Superior temporal gyrus (tissue), 1 donor: Measurements from ENCODE around the gene ARMH2.
"Not testable (repeated sequence)": the region's sequence is repeated elsewhere in the genome, so short reads cannot be mapped to it uniquely, and the experiment has no call there.

Source experiments
- DNase-seq: peaks from one replicate; pipeline ENCODE4 v3.0.0-alpha.2; 2016; ENCODE audit errors: extremely low spot score

Gene ARMH2

GRCh38 chr6:24764833-24765828 lies 33.6 kb downstream of the ARMH2 start:
- DNase-seq = not testable (repeated sequence)

DNA sequence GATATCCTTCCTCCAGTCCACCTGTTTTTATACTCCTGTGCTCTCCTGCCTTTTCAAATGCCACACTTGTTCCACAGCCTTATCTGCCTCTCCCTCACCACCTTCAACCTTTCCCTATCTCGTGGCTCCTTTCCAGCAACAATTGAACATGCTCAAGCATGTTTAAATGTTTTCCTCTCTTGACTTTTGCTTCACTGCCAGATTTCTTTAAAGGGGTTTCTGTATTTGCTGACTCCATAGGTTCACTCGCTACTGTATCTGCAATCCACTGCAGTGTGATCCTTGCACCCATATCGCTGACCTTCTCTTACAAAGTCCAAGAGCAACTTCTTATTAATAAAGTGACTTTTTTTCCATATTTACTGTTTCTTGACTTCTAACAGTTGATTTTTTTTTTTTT lies 35.1 kb downstream of the ARMH2 start:
- no peak for DNase-seq

DNA sequence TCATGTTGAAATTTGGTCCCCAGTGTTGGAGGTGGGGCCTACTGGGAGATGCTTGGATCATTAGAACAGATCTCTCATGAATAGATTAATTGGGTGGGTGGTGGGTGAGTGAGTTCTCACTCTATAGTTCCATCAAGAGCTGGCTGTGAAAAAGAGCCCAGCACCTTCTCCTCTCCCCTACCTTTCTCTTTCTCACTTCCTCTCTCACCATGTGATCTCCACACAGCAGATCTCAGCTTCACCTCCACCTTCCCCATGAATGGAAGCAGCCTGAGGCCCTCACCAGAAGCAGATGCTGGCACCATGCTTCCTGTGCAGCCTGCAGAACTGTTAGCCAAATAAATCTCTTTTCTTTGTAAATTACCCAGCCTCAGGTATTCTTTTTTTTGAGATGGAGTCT lies 36.9 kb downstream of the ARMH2 start:
- no peak for DNase-seq

- DNase-seq = no peak
Measured at GRCh38 chr6:24761193-24761835, 37.4 kb downstream of the ARMH2 start.

DNA sequence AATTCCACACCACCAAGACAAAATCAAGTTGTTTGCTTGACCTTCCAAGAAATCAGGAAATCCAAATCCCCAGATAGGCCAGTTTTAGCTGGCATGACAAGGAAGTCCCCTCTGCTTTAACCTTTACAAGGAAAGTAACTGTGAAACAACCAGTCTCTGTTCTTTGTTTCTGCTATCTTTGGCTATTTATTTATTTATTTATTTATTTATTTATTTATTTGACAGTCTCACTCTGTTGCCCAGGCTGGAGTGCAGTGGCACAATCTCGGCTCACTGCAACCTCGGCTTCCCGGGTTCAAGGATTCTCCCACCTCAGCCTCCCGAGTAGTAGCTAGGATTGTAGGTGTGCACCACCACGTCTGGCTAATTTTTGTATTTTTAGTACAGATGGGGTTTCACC lies 38.5 kb downstream of the ARMH2 start:
- no peak for DNase-seq

- no peak for DNase-seq
Measured at GRCh38 chr6:24759718-24760117, 39.0 kb downstream of the ARMH2 start.

GRCh38 chr6:24757611-24758010 lies 41.1 kb downstream of the ARMH2 start:
- DNase-seq = no peak

GRCh38 chr6:24755279-24755678 lies 43.4 kb downstream of the ARMH2 start:
- no peak for DNase-seq

DNA sequence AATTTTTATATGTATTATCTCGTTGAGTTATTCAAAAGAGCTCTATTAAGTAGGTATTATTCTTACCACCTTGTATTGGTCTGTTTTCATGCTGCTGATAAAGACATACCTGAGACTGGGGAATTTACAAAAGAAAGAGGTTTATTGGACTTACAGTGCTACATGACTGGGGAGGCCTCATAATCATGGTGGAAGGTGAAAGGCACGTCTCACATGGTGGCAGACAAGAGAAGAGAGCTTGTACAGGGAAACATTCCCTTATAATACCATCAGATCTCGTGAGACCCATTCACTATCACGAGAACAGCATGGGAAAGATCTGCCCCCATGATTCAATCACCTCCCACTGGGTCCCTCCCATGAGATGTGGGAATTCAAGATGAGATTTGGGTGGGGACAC lies 44.3 kb downstream of the ARMH2 start:
- not testable (repeated sequence) for DNase-seq

DNA sequence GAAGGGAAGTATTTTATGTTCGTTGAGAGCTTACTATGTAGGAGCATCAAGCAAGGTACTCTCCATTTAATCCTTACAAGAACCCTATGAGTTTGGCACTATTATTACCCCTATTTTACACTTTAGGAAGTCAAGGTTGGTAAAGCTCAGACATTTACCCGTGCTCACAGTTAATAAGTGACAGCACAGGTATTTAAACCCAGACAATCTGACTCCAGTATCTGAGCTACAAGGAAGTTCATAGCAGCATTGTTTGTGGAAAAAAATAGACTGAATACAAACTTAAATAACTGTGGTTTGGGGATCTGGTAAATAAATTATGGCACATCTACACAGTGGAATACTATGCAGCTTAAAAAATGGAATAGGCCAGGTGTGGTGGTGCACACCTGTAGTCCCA lies 45.2 kb downstream of the ARMH2 start:
- no peak for DNase-seq

- DNase-seq = no peak
Measured at GRCh38 chr6:24752917-24753492, 45.7 kb downstream of the ARMH2 start.

DNA sequence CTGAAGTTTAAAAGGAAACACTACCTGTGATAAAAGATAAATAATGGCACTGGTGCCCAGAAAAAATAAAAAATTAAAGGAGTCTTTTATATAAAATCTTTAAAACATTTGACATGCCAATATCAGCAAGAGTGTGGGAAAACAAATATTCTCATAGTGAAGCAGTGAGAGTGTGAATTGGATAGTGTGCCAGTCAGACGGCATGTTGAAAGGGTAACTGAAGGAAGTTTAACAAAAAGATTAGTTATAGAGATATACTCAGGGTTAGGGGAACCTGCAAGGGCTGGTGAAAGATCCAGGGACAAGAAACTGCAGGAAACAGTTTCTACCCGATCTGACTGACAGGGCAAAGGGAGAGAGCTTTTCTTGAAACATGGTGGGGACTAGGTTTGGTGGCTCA lies 46.2 kb downstream of the ARMH2 start:
- no peak for DNase-seq

GRCh38 chr6:24750878-24751277 lies 47.8 kb downstream of the ARMH2 start:
- not testable (repeated sequence) for DNase-seq

DNA sequence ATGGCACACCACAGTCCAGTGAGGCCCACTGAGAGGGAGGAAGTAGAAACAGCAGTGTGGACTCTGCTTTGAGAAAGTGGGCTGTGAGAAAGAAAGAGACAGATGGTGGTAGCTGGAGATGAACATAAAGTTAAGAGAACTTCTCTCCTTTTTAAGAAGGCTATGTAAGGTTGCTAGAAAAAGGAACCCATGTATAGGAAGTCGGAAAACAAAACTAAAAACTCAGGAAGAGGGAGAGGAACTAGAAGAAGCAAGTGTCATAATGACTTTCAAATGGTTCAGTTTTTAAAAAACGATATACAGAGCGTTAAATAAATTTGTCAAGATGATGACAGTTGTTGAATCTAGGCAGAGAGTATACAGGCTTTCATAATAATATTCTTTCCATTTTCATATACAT lies 49.4 kb downstream of the ARMH2 start:
- no peak for DNase-seq
